GM12872 (cell line): ENCODE data around the gene DDX46.

Experiments used
- CTCF ChIP-seq: IDR thresholded peaks from 3 replicates; pipeline ENCODE4 v1.5.1; 2011; ENCODE audit warnings: low read depth, mild to moderate bottlenecking, low read length, moderate library complexity; ENCODE audit not compliant: insufficient read depth

The DDX46 gene

GRCh38 chr5:134857401-134857800 lies 98.8 kb downstream of the DDX46 start:
- no peak for TF ChIP-seq CTCF

GRCh38 chr5:134864707-134865106 lies 106.1 kb downstream of the DDX46 start:
- TF ChIP-seq CTCF, result no peak

GRCh38 chr5:134873494-134873893 lies 114.9 kb downstream of the DDX46 start:
- TF ChIP-seq CTCF, result no peak

GRCh38 chr5:134873987-134874830 lies 115.6 kb downstream of the DDX46 start, which contains the start of gene TXNDC15:
Gene TXNDC15 (plus strand): TSS chr5:134874371. CDS start chr5:134874428, 57 bp downstream.
- TF ChIP-seq CTCF, result no peak

DNA sequence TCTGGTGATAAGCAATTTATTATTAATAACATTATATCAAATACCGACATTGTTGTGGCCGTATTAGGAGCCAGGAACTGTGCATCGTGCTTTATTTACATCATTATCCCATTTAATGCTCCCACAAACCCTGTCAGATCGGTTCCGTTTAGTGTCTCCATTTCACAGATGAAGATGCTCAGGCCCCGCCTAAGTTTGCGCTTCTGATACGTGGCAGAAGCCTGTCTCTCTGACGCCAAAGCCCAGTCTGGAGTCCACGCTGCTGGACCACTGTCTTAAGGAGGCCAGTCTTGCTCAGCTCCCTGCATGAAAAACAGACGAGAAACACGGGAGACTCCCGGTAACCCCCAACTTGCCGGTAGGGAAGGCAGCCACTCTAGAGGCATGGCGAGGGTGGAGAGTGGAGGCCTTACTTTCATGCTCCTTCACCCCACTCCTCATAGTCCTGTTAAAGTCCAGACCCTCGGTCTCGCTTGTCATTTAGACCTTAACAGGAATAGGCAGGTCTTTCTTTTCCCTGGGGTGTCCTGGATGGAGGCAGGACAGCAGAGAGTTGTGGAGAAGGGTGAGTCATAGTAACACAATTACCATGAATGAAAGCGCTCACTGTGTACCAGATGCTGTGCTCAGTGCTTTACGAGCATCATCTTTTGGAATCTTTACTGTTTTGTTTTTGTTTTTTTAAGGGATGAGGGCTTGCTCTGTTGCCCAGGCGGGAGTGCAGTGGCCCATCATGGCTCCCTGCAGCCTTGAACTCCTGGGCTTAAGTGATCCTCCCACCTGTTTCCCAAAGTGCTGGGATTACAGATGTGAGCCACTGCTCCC lies 116.5 kb downstream of the DDX46 start:
- TF ChIP-seq CTCF, result no peak

- no peak for TF ChIP-seq CTCF
These were observed 118.6 kb downstream of the DDX46 start for GRCh38 chr5:134877159-134877558.

DNA sequence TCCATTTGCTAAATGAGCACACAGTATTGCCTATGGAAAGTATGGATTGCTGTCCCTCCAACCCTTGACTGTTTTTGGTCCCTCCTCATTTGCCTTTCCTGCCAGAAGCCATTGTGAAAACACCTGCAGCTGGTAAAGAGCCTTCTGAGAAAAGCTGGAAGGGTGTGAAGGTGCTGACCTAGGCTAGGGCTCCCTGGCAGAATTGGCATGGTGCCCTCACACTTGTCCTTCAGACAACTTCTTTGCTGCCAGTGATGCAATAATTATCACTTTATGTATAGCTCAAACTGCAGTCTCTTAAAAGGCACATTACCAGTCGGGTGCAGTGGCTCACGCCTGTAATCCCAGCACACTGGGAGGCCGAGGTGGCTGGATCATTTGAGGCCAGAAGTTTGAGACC lies 119.8 kb downstream of the DDX46 start:
- TF ChIP-seq CTCF, result no peak
